Kidney epithelial cell (primary cell): Measurements from ENCODE around the gene P2RY8. TPM values are rescaled to one million over a fixed set of nuclear protein-coding genes. Genes with fewer than 3 reads are reported as not detected.

Source experiments
- DNase-seq: peaks from one replicate; pipeline ENCODE4 v3.0.0-alpha.2; 2010; ENCODE audit warnings: low read depth
- H3K27me3 ChIP-seq: 2 replicates; pipeline ENCODE4 v1.6.0; 2011; ENCODE audit warnings: low read length; ENCODE audit not compliant: control insufficient read depth, insufficient read depth
- H3K36me3 ChIP-seq: 2 replicates; pipeline ENCODE4 v1.5.1; 2011; ENCODE audit warnings: low read length; ENCODE audit not compliant: control insufficient read depth, insufficient read depth
- H3K4me3 ChIP-seq: 2 replicates; pipeline ENCODE4 v1.5.1; 2011; ENCODE audit warnings: low read depth, mild to moderate bottlenecking, control low read depth, low read length
- CTCF ChIP-seq: IDR thresholded peaks from 2 replicates; pipeline ENCODE4 v1.5.1; 2011; ENCODE audit warnings: mild to moderate bottlenecking, moderate library complexity, low read length, control low read depth, inconsistent platforms; ENCODE audit not compliant: insufficient read depth, poor library complexity, severe bottlenecking
- total RNA-seq: library from RNA; depleted of rRNA; stranded (reverse); fragments of >200 nt; gene quantifications from 2 replicates; pipeline ENCODE4 v1.2.3, GENCODE V29; 2015

Gene P2RY8
- total RNA-seq, 1 donor from 2014 or later = not detected

GRCh38 chrX:1488141-1488540 is 48.8 kb downstream of the P2RY8 start:
- no peak for DNase-seq
- H3K27me3 ChIP-seq = no peaks in the 10 kb centered on the region
- H3K36me3 ChIP-seq = no peaks in the 10 kb centered on the region
- H3K4me3 ChIP-seq = no peak overlapping the region
- TF ChIP-seq CTCF = no peak

GRCh38 chrX:1487401-1487800 is 49.6 kb downstream of the P2RY8 start:
- Histone ChIP-seq H3K4me3 (no peak overlapping the region), H3K27me3 (no peaks in the 10 kb centered on the region), H3K36me3 (no peaks in the 10 kb centered on the region)
- TF ChIP-seq CTCF = no peak
- DNase-seq = no peak

GRCh38 chrX:1486749-1487361 is 50.1 kb downstream of the P2RY8 start:
- Histone ChIP-seq H3K36me3 (no peaks in the 10 kb centered on the region), H3K4me3 (no peak overlapping the region), H3K27me3 (no peaks in the 10 kb centered on the region)
- no peak for TF ChIP-seq CTCF
- DNase-seq = no peak

- TF ChIP-seq CTCF = no peak
- no peaks in the 10 kb centered on the region for H3K27me3 ChIP-seq
- no peak overlapping the region for H3K4me3 ChIP-seq
- no peak for DNase-seq
- H3K36me3 ChIP-seq = no peaks in the 10 kb centered on the region
Observed at GRCh38 chrX:1486177-1486576, 50.8 kb downstream of the P2RY8 start.

- no peak for DNase-seq
- TF ChIP-seq CTCF = no peak
- no peaks in the 10 kb centered on the region for H3K36me3 ChIP-seq
- no peaks in the 10 kb centered on the region for H3K27me3 ChIP-seq
- H3K4me3 ChIP-seq = no peak overlapping the region
Observed at GRCh38 chrX:1485033-1485432, 52.0 kb downstream of the P2RY8 start.

GRCh38 chrX:1484638-1485019 is 52.4 kb downstream of the P2RY8 start:
- Histone ChIP-seq H3K27me3 (no peaks in the 10 kb centered on the region), H3K4me3 (no peak overlapping the region), H3K36me3 (no peaks in the 10 kb centered on the region)
- DNase-seq = no peak
- TF ChIP-seq CTCF = no peak
